ENCODE measurements around the gene PLAGL1.

PLAGL1 gene

DNA sequence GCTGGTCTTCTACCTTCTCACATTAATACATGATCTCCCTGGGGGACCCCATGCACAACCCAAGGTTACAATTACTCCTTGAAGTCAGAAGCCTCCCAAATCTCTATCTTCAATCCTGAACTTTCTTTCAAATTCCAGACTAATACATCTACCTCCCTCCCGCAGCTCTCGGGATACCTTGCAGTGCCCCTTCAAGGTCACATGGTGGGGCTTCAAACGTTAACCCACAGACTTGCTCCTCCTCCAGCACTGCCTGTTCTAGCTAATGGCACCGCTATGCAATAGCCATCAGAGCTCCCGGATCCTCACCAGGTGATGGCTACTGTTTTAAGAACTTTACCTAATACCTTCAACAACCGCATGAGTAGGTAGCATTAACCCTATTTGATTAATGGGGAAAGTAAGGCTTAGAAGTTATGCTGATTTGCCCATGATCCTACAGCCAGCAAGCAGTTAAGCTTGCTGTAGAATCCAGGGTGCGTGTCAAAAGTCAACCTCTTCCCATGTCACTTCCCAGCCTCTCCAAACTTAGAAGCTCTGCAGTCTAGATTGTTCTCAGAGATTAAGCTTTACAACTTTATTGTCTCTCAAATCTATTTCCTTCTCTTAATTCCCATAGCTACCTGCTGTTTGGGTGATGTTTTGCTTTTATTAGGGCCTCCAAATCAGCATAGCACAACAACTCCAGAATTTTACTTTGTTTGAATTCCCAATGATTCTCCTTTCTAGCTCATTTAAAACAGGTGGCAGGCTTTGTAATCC is 44.7 kb downstream of the PLAGL1 start:
- DNase-seq: no peak

DNA sequence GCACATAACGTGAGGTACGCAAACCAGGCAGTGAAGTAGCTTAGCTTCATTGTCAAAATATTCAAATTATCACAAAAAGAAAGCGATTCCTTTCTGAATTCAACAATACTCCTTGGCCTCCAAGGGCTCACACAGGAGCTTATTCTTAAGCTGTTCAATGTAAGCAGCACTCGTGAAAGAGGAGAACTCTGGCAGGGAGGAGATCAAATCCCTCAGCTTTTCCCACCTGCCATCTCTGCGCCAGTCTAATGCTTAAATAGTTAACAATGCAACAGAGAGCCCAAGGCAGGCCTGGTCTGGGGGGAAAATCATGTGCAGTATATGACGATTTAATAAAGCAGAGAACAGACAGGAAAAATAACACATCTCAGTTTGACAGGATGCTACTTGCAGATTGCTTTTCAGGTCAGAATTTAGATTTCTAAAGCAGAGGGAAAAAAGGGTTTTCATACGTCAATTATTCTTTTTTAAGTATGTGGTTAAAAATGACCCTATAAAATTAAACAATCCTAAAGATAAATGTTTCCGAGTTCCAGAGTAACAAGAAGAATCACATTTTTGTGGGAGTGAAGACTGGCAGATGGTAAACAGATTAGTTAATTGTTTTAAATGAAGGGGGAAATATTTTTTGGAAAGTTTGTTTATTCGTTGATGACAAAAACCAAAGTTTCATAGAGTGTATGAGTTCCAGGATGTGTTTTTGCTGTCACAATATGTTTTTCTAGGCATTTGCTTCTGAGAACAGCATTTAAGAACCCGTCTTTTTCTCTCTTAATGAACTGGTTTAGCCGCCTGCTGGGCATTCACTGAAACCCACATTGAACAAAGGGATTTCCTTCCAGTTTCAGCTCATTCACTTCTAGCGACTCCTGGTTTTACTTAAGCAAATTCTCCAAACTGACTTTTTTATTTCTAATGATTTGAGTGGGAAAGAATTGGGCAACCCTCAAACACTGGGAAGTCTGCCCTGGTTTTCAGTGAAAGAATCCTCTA is 45.9 kb downstream of the PLAGL1 start:
- no peak for DNase-seq

DNA sequence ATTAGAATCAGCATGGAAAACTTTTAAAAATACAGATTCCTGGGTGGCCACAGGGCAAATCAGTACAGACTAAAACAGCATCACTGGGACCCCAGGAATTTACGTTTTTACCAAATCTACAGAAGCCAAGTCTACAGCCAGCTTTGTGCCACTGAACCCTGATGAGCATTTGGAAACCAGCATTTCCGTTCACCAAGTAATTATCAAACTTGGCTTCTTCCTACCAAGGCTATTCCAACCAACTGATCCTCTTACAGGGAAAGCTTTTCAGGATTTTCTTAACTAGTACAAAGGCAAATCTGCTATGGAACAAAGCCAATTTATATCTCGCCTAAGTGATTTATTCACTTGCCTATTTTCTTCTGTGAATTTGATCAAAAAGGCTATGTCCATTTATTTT is 47.0 kb downstream of the PLAGL1 start:
- no peak for DNase-seq

DNA sequence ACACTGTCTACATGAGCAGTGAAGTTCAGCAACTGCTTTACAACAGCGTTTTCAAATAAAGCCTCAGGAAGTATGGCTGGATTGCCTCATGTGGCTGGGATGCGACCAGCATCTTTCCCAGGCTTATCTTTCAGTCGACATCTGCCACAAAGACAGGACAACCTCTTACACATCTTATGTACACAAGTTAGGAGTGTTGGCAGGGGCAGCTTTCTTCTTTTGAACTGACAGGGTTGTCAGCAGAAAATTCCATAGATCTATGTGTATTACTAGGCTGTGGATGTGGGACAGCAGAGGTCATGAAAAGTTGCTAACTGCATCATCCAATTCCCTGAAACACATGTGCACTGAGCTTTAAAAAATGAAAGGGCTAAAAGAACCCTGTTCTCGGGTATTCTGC is 48.1 kb downstream of the PLAGL1 start:
- DNase-seq: no peak

DNA sequence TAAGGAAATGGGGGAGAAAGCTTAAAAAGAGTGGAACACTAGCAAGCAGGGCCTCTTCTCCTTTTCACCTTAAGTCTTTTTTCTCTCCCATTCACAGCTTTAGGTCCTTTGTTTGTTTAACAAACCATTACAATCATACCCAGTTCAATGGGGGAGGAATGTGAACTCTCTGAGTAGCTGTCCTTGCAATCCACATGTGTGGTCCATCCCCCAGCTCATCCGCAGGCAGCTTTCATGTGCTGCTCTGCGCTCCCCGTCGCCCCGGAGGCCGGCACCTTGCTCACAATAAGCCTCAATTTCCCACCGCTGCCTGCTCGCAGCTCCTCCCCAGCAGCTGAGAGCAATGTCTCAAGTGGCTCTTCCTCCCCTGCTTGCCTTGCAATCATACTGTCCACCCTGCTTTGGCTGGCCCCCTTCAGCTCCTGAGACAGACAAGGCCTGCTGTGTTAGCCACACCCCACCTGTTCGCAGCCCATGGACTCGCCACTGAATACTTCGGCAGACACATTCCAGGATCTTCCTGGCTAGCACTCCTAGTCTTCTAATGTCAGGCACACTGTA is 49.1 kb downstream of the PLAGL1 start:
- no peak for DNase-seq

DNA sequence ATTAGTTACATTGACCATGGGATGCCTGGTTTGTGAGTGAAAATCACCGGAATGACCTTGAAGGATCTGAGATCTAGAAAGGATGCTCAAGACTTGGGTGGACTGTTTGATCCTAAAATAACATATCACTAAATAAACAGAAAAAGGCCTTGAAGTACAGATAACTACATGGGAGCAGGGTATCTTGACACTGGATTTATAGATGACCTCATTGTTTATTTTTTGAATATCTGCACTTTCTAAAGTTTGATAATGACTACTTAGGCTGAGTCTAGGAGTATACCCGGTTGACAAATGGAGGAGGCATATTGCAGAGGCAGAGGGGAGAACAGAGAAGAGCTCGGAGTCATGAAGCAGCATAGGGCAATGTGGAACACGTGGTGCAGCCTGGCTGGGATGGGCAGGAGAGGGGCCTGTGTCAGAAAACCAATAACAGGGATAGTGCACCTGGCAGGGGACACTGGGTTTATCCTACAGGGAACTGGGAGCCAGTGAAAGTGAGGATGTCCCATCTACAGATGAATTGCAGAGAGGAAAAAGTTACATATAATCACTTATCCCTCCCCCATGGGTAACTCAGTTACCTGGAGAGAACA is 50.3 kb downstream of the PLAGL1 start:
- DNase-seq: no peak

DNA sequence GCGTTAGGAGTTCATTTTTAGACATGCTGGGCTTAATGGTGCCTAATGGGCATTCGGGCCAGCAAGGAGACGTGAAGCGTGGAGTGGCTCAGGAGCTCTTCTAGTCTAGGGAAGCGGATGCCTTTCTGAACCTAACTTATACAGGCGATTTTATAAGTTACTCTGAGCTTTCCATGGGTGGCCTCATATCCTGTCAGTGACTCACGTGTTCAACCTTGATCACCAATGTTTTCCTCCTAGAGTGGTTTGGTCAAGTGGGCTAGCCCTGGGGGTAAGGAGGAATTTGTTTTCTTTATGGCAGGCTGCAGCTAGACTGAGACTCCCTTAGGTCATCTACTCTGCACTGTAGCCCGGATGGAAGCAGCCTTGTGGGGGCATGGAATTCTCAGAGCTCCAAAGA is 52.1 kb downstream of the PLAGL1 start:
- DNase-seq: no peak

DNA sequence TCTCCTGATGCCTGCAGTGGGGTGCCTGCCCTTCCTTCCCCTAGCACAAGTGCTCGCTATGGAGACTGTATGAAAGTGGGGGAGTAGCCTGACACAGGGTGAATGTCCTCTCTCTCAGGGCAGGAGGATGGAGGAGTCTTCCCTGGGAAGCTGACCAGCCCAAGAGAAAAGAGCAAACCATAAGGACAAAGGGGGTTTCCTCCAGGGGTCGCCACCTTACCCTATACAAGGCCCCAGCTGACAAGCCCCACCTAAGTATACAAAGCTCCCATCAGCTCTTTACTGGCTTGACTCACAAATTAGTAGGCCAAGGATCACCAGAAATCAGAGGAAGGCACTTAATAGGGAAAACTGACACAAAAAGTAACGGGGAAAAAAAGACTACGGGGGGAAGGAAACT is 54.1 kb downstream of the PLAGL1 start:
- DNase-seq: no peak

DNA sequence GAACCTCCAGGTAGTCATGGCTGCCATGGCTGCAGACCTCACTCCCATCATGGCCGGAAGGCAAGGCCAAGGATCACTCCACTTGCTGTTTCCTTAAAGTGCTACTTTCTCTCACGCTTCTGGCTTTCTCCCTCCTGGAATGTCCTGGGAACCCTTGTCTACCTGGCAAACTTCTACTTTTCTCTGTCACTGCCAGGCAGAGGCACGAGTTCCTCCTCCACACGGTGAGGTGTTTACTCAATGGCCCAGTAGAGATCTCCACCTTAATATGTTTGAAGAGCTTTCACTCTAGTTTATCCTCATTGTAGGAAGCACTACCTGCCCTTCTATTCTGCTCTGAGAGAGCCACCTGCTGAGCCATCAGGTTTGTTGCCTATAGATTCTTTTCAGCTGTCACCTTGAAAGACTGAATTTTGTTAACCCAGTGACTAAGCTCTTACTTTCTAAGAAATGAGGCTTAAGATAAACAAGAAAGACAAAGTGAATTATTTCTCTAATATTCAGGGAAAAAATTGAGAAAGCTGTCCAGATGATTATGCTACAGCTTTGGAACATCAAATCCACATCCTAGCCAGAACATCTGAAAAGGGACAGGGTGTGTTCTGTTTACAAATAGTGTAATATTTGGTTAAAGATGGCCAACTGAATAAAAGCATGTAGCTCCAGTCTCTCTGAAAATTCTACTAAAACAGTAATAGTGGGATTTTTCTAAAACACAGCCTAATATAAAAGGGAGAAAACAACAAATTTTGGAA is 54.9 kb downstream of the PLAGL1 start:
- no peak for DNase-seq

DNA sequence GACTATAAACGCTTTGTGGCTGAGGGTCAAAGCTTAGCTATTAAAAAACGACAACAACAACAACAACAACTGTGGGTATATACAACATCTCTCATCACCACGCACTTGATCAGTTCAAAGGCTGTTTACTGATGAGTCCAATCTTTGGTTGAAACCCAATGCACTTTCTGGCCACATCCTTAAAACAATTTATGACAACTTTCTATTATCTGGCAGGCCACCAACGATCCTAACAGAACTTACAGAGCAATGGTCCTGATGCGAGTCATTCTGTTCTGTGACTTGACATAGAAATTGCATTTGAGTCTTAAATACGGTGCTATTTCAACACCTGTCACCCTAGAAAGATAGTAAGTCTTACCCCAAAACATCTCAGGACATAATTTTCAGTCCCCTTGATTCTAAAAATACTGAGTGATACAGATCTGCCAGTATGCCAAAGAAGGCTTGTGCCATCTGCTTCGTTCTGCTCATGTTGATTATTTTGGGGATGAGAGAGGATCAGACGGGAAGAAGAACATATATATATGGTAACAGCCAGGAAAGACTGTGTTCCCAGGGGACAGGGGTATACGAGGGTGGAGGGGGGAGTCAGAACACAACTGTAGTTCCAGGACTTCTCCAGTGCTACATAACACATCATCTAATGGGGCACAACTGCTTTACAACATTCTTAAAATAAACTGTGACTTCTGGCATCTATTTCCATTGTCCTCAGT is 55.8 kb downstream of the PLAGL1 start:
- DNase-seq: no peak

DNA sequence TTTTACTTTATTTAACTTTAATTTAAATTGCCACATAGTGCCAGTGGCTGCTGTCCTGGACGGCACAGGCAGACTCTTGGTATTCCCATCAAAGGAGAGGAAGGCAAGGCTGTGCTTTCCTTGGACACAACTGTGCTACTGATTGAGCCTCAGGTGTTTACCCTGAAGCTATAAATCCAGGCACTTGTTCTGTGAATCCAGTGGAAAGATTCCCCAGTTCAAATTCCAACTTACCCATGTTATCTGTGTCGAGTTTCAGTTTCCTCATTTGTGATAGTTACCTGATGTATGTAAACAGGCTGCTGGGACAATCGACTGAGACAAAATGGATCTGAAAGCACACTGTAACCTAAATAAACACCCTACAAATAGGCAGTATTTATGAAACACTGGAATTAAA is 57.2 kb downstream of the PLAGL1 start:
- DNase-seq: no peak

DNA sequence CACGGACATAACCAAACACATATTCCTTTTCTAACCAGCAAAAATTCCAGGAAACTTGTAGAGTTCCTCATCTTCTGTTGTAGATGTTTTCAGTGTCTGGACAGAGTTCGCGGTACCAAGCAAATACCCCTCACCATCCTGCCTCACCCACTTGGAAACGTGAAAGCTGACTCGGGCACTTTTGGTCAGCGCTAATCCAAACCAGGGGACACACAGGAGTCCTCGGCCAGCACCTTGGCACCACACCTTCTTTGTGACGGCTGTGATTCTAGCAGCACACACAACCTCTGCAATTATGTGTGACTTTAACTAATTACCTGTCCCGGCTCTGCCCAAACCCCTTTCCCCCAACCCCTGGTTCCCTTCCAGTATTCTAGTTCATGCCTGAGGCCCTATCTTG is 58.1 kb downstream of the PLAGL1 start:
- DNase-seq: no peak

DNA sequence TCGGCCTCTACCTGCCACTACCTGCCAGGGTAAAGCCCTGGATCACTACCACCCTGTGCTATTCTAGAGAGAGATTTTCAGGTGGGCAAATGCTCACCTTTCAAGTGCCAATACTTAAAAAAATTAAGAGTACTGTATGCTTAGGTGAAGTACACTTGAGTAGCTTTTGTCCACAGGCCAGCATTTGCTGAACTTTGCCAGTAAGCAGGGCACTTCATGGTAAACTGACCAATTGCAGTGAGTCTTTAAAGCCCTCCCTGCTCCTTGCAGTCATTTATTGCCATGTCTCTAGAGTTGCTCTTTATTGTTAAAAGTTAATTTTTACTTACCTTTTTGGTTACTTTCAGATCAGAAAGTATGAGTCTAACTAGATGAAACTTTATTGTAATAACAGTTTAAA is 58.5 kb downstream of the PLAGL1 start:
- DNase-seq: no peak

DNA sequence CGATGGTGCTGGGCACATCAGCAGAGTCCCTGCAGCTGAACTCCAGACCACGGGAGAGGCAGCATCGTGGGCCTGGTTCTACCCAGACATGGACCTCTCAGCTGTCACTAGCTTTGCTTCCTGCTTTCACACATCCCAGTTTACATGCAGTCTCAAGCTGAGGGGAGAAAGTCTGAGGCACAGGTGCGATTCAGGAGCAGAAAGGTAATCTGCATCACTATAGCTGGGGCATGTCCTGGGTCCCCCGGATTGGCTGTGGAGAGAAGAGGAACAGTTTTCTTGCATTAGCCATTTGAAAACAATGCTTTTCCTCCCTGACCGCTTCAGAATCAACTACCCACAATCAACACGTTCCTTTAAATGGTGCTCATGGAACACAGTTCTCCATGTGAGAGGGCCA is 59.9 kb downstream of the PLAGL1 start:
- DNase-seq: no peak

DNA sequence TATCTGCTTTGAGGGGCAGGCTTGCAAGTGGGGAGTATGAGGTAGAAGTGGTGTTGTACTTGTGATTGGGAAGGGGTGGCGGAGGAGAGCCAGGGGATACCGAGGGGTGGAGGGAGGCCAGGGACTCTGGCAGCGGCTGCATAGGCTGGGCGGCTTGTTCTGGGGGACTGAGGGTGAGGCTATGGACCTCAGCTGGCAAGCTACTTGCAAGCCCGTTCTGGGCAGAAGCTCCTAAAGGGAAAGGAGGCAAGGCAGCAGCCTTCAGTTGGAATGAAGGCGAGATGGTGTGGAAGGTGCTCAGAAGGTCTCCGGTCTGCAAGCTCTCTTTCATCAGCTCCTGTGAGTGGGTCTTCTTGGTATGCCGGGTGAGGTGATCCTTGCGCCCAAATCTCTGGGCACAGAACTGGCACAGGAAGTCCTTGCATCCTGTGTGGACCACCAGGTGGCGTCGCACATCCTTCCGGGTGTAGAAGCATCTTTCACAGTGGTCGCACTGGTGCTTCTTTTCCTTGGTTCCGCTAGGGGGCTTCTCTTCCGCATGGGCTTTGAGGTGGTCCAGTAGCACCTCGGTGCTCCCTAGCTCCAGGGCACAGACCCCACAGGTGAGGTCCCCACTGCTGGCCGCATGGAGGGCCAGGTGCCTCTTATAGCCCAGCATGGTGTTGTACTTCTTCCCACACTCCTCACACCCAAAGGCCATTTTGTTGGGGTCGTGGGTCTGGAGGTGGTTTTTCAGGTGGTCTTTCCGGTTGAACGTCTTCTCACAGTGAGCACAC is 66.0 kb downstream of the PLAGL1 start:
- DNase-seq: no peak

DNA sequence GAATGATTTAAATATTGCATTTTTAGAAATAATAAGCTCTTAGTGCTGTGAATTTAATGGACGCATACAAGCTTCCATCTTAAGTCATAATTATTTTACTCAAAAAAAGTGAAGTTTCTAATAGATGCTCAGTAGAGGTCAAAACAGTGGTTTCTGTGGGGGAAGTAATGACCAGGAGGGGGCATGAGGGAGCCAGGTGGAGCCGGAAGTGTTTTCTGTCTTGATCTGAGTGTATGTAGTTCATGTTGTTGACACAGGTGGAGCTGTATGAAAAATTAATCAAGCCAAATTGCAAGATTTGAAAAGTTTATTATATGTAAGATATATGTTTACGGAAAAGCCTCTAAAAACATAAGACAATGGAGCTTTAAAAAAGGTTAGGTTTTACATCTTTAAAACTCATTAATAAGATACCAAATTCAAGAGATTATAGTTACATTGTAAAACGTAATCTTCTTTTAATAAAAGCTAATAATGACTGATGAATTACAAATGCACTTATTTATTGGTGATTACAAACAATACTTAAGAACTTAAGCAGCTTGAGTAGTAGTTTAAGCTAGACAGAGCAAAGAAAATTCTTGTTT is 68.0 kb downstream of the PLAGL1 start:
- DNase-seq: peak; percentile 42

DNA sequence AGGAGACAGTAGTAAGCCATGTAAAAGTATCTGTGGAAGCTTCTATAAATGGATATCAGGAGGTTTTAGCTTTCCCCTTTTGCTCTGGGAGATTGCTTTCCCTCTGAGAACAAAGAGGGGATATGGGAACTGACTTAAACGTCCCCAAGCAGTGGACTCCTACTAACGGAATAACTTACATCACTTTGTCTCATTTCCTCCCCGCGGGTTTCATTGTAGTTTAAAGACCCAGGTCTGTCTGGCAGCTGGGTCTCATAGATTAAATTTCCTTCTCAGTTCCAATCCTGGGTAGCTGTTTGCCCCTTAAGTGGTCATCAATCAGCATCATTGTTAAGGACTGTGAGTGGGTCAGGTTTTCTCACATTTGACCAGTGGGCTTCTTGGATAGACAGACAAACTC is 68.7 kb downstream of the PLAGL1 start:
- no peak for DNase-seq

DNA sequence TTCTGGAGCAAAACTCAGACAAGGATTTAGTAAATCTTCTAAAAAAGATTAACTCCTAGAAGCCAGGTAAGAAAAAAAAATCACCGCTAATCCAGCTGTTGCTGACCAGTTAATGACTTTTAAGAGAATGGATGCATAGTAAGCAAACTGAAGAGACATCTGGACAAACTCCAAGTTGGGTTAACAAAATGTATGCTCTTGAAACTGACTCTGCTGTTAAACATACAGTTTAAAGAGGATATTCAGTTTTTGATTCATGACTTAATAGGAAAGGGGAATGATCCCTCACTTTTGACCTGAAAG is 70.4 kb downstream of the PLAGL1 start:
- no peak for DNase-seq

DNA sequence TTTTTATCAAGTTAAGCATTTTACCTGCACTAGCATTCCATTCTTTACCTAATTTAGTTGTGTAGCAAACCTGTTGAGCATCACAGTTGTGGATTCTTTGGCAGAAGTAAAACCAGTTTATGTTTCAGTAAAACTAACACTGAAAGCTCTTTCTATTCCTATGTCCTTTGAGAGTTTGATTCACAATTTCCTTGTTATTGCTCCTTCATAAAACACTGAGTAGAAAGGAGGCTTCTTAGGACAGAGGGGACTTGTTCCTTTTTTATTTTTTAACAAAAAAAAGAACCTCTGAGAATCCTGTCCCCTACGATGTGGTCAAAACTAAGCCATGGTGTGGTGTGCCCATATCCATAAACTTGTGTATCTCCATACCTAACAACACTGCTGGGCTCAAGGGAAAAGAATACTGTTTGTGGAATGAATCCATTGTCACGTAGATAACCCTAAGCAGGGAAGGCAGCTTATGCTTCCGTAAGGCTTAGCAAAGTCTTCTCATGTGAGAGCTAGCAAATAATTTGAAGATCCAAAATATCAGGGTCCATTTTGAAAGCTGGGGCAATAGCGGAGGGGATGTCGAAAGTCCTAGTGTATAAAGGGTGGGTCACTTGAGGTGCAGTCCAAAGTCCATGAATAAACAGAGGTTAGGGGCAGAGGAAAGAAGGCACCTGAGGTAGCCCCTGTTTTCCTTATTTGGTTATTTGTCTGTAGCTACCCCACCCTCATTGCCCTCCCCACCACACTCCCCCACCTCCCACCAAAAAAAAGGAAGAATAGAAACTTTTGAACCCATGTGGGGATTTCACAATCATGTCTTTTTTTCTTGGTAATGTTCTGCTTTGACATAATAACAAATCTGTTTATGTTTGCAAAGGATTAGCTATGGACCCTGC is 71.0 kb downstream of the PLAGL1 start:
- no peak for DNase-seq

DNA sequence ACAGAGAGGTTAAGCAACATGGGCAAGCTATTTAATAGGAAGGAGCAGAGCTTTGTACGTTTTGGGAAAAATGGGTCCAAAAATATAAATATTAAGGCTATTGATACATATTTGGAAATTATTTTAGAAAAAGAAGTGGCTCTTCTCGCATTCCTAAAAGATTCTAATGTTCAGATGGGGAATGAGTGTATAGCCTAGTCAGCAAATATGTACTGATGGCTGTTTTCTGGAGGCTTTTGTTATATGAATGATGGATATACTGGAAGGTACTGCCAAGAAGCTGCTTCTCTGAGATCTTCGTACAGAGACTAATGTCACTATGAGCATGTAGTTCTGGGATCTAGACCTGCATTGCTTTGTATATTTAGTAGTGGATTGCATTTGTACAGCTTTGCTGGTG is 71.7 kb downstream of the PLAGL1 start:
- no peak for DNase-seq

Measured in NCI-H2171 treated with DMSO at 0.1 percent for 48 hours (cell line).